A549 (cell line): ENCODE results near the gene ANKRD29. TPM values are rescaled to one million over a fixed set of nuclear protein-coding genes. Genes with fewer than 3 reads are reported as not detected.
"Not testable (repeated sequence)": the region's sequence is repeated elsewhere in the genome, so short reads cannot be mapped to it uniquely, and the experiment has no call there.

Source experiments
- ATAC-seq, 2 experiments: fragments of 200-7000 bp in 1 of 2; fragments of >200 bp in 1 of 2; cut with Nextera tagmentation in 1 of 2; cut with Tn5 transposase in 1 of 2; 3 replicates each; pipeline versions ENCODE4 v1.8.0 to v1.9.1; 2018 to 2020; ENCODE audit warnings: mild to moderate bottlenecking in 1 of 2, moderate library complexity in 1 of 2
- CTCF ChIA-PET: fragments of 300-600 bp; sonication (Branson Sonifier 250); formaldehyde crosslinking; extraction: SDS; loops from one replicate; lab custom pipeline; 2021; ENCODE audit warnings: antibody characterized with exemption, inconsistent platforms; lab: Yijun Ruan, JAX
- POLR2A ChIA-PET: fragments of 350-600 bp; formaldehyde crosslinking; extraction: SDS; loops from one replicate; lab custom pipeline; 2021; ENCODE audit warnings: antibody characterized with exemption, inconsistent platforms; lab: Yijun Ruan, JAX
- DNase-seq, 2 experiments: peaks; one replicate each; pipeline versions ENCODE4 v3.0.0 to v3.0.0-alpha.2; 2011 to 2016; ENCODE audit warnings: low read depth in 1 of 2, low spot score in 1 of 2
- FAIRE-seq: peaks from 2 replicates; lab custom pipeline; 2011; peaks lifted over from hg19 to GRCh38; lab: Jason Lieb, UNC
- H3K27ac ChIP-seq, 2 experiments: fragments of >200 bp; sonication (Bioruptor Twin); formaldehyde crosslinking; 3 replicates each; pipeline ENCODE4 v1.5.1; 2016 to 2017
- H3K4me1 ChIP-seq: fragments of >200 bp; sonication (Bioruptor Twin); formaldehyde crosslinking; 3 replicates; pipeline ENCODE4 v1.6.1; 2016
- H3K4me2 ChIP-seq: fragments of >200 bp; sonication (Bioruptor Twin); formaldehyde crosslinking; 3 replicates; pipeline ENCODE4 v1.6.1; 2016
- H3K4me3 ChIP-seq: fragments of >200 bp; sonication (Bioruptor Twin); formaldehyde crosslinking; 3 replicates; pipeline ENCODE4 v1.5.1; 2016
- H3K9me3 ChIP-seq: fragments of >200 bp; sonication (Bioruptor Twin); formaldehyde crosslinking; 3 replicates; pipeline ENCODE4 v1.6.1; 2016
- BCL3 ChIP-seq: fragments of >200 bp; sonication (Bioruptor Twin); formaldehyde crosslinking; IDR thresholded peaks from 3 replicates; pipeline ENCODE4 v1.6.1; 2016
- BHLHE40 ChIP-seq: IDR thresholded peaks from 2 replicates; pipeline ENCODE4 v1.6.1; 2012; ENCODE audit warnings: low read depth, low read length, inconsistent platforms
- CHD2 ChIP-seq: fragments of 150-350 bp; IDR thresholded peaks from 2 replicates; pipeline ENCODE4 v1.6.1; 2014; ENCODE audit warnings: low read length; ENCODE audit not compliant: partially characterized antibody
- CHD4 ChIP-seq: fragments of 200-600 bp; sonication (generic); IDR thresholded peaks from 2 replicates; pipeline ENCODE4 v1.6.1; 2016; ENCODE audit warnings: antibody characterized with exemption, mild to moderate bottlenecking, borderline replicate concordance
- EHF ChIP-seq: fragments of 250-450 bp; sonication (Bioruptor Pico); IDR thresholded peaks from 2 replicates; pipeline ENCODE4 v1.5.0; 2020; ENCODE audit warnings: mild to moderate bottlenecking
- ESRRA ChIP-seq: fragments of 150-350 bp; IDR thresholded peaks from 2 replicates; pipeline ENCODE4 v1.6.1; 2014; ENCODE audit warnings: mild to moderate bottlenecking, low read length, borderline replicate concordance
- FOSL2 ChIP-seq, 2 experiments: fragments of 450-650 bp in 1 of 2; fragments of >200 bp in 1 of 2; sonication (Bioruptor Twin) in 1 of 2; formaldehyde crosslinking; IDR thresholded peaks; 2 replicates each; pipeline versions ENCODE4 v1.5.0 to v1.6.1; 2016 to 2020; ENCODE audit warnings: mild to moderate bottlenecking in 1 of 2, moderate library complexity in 1 of 2
- GATA3 ChIP-seq: IDR thresholded peaks from 2 replicates; pipeline ENCODE4 v1.6.1; 2012; ENCODE audit warnings: borderline replicate concordance
- HOXB13 ChIP-seq: fragments of 250-450 bp; sonication (Bioruptor Pico); IDR thresholded peaks from 2 replicates; pipeline ENCODE4 v1.5.0; 2020; ENCODE audit warnings: low read depth, mild to moderate bottlenecking, moderate library complexity
- KDM5A ChIP-seq: fragments of 200-600 bp; sonication (generic); IDR thresholded peaks from 2 replicates; pipeline ENCODE4 v1.6.1; 2016; ENCODE audit warnings: antibody characterized with exemption, mild to moderate bottlenecking
- NPAS2 ChIP-seq: fragments of 250-450 bp; sonication (Bioruptor Pico); IDR thresholded peaks from 2 replicates; pipeline ENCODE4 v1.8.0; 2022; ENCODE audit warnings: mild to moderate bottlenecking, moderate library complexity, borderline replicate concordance
- NR3C1 ChIP-seq: fragments of >200 bp; sonication (Bioruptor Twin); formaldehyde crosslinking; IDR thresholded peaks from 3 replicates; pipeline ENCODE4 v1.6.1; 2017
- REST ChIP-seq: fragments of 200-600 bp; sonication (generic); IDR thresholded peaks from 2 replicates; pipeline ENCODE4 v1.6.1; 2016; ENCODE audit warnings: antibody characterized with exemption, mild to moderate bottlenecking, moderate library complexity
- TP53 ChIP-seq: fragments of 250-450 bp; sonication (Bioruptor Pico); IDR thresholded peaks from 2 replicates; pipeline ENCODE4 v1.5.0; 2021; ENCODE audit warnings: mild to moderate bottlenecking, moderate library complexity
- whole genome bisulfite sequencing: methylation state at CpG from one replicate; pipeline ENCODE4 v1.1.6; 2017; ENCODE audit errors: missing lambda C conversion rate; 5-methylcytosine and 5-hydroxymethylcytosine counted together
- polyA plus RNA-seq, 4 experiments: library from polyadenylated mRNA; depleted of rRNA in 3 of 4; stranded (reverse); fragments of >200 nt; fragmentation: RNase III in 1 of 4; extraction: RNeasy Plus Mini Kit Qiagen cat#74134 plus additional on column Dnase treatment in 1 of 4; gene quantifications; 2 replicates in 3 of 4; 3 replicates in 1 of 4; pipeline ENCODE4 v1.2.3, GENCODE V29; 2011 to 2017

Gene ANKRD29
- polyA plus RNA-seq, 2 of the 4 experiments (the other 2 are of a cell fraction) = 12.4 to 25.4 TPM

GRCh38 chr18:23565916-23566547 lies 96.7 kb downstream of the ANKRD29 start (continued):
- no peak for TF ChIP-seq NPAS2 (CRISPR knock-in tag)
- no peak for TF ChIP-seq EHF (CRISPR knock-in tag)

GRCh38 chr18:23563377-23564043 lies 99.2 kb downstream of the ANKRD29 start:
- H3K27ac ChIP-seq = no peak overlapping the region
- 100% methylated on average over 2 of the region's 2 CpGs for WGBS
- no peak for DNase-seq
- FAIRE-seq = no peak
- H3K9me3 ChIP-seq = no peaks in the 10 kb centered on the region
- H3K4me1 ChIP-seq = no peaks in the 10 kb centered on the region
- TF ChIP-seq ESRRA (no peak), BHLHE40 (no peak), FOSL2 (IDR thresholded peaks at IDR 0.05) (no peak), FOSL2 (CRISPR knock-in tag; IDR thresholded peaks at IDR 0.05) (peak; percentile 52)
- CTCF ChIA-PET = interaction anchor here (0.7 to 0.9 kb wide), 3 partner anchors 16 to 162 kb away, joined by 3 read pairs; no protein-coding TSS in a partner anchor
- POLR2A ChIA-PET = no interaction called here
- no peak overlapping the region for H3K4me2 ChIP-seq
- no peak overlapping the region for H3K4me3 ChIP-seq
- ATAC-seq = no peak; a peak in 1 of 6 replicates

- no peak for FAIRE-seq
- H3K4me3 ChIP-seq = no peak overlapping the region
- no peak for ATAC-seq
- no peak overlapping the region for H3K27ac ChIP-seq
- WGBS = 93% methylated on average over 4 of the region's 4 CpGs
- no peak for DNase-seq
- no peak overlapping the region for H3K4me2 ChIP-seq
- no peaks in the 10 kb centered on the region for H3K4me1 ChIP-seq
- ChIA-PET CTCF (interaction anchor here (0.6 kb wide), 1 partner anchor 142 kb away, joined by 3 read pairs; no protein-coding TSS in a partner anchor), POLR2A (no interaction called here)
- TF ChIP-seq GATA3 (no peak), HOXB13 (CRISPR knock-in tag) (no peak), CHD4 (no peak), NR3C1 (no peak), KDM5A (no peak), BCL3 (no peak), TP53 (CRISPR knock-in tag) (no peak), REST (no peak), CHD2 (no peak)
- no peaks in the 10 kb centered on the region for H3K9me3 ChIP-seq
These were observed 102.5 kb downstream of the ANKRD29 start for GRCh38 chr18:23560186-23560585.

- POLR2A ChIA-PET, CTCF ChIA-PET, DNase-seq, FAIRE-seq, H3K4me3 ChIP-seq, ATAC-seq, H3K4me1 ChIP-seq, H3K4me2 ChIP-seq, H3K27ac ChIP-seq, H3K9me3 ChIP-seq: not testable (repeated sequence)
- 87% methylated on average over 8 of the region's 8 CpGs for WGBS
These were observed 105.2 kb downstream of the ANKRD29 start for GRCh38 chr18:23557511-23557910.
